ENCODE results near the gene KDM2B. TPM values are rescaled to one million over a fixed set of nuclear protein-coding genes. Genes with fewer than 3 reads are reported as not detected.
"Not testable (repeated sequence)": the region's sequence is repeated elsewhere in the genome, so short reads cannot be mapped to it uniquely, and the experiment has no call there.

The KDM2B gene
- total RNA-seq, 1 donor from 2014 or later = 61.1 TPM

DNA sequence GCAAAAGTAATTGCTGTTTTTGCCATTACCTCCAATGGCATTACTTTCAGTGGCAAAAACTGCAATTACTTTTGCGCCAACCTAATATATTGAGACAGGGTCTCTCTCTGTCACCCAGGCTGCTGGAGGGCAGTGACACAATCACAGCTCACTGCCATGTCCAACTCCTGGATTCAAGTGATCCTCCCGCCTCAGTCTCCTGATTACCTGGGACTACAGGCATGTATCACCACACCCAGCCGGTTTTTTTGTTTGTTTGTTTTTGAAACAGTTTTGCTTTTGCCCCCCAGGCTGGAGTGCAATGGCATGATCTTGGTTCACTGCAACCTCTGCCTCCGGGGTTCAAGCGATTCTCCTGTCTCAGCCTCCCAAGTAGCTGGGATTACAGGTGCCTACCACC, 15.7 kb upstream of the KDM2B start:
- Mint-ChIP-seq H3K27ac (no peak overlapping the region), H3K27me3 (ENCODE audit: low read depth) (no peaks in the 10 kb centered on the region), H3K36me3 (peaks cover 6% of the 10 kb centered on the region), H3K4me3 (no peak overlapping the region), H3K9me3 (no peaks in the 10 kb centered on the region), H3K4me1 (peaks cover 11% of the 10 kb centered on the region)
- no peak for DNase-seq (ENCODE audit: low spot score in 2 of 2, unreplicated experiment in 2 of 2)
- no peak for TF ChIP-seq CTCF (IDR thresholded peaks at IDR 0.05; ENCODE audit: unreplicated experiment)

DNA sequence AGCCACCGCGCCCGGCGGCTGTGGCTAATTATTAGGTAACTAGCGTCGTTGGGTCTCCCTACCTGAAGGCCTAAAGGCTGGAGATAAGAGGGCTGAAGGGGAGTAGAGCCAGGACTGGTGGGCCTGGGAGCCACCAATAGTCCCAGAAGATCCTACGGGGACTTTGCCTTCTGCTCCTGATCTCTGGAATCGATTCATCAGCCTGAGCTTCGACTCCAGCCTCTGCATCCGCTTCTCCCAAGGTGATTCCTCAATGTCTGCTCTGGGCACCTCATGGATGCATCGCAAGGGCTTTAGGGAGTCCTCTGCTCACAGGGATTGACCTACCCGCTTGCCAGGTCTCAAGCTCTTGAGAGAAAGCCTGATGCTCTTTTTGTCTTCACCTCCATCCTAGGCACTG, 14.7 kb upstream of the KDM2B start:
- Mint-ChIP-seq H3K36me3 (peaks cover 6% of the 10 kb centered on the region), H3K4me1 (peaks cover 14% of the 10 kb centered on the region), H3K9me3 (no peaks in the 10 kb centered on the region), H3K27ac (no peak overlapping the region), H3K4me3 (no peak overlapping the region), H3K27me3 (ENCODE audit: low read depth) (no peaks in the 10 kb centered on the region)
- DNase-seq (ENCODE audit: low spot score in 2 of 2, unreplicated experiment in 2 of 2) = no peak
- no peak for TF ChIP-seq CTCF (IDR thresholded peaks at IDR 0.05; ENCODE audit: unreplicated experiment)

GRCh38 chr12:121592320-121592719, 11.5 kb upstream of the KDM2B start:
- peaks cover 6% of the 10 kb centered on the region for H3K36me3 Mint-ChIP-seq
- H3K27ac Mint-ChIP-seq = peak overlapping the region; percentile 1
- no peak for DNase-seq (ENCODE audit: low spot score in 2 of 2, unreplicated experiment in 2 of 2)
- peaks cover 12% of the 10 kb centered on the region for H3K4me1 Mint-ChIP-seq
- no peaks in the 10 kb centered on the region for H3K27me3 Mint-ChIP-seq (ENCODE audit: low read depth)
- H3K9me3 Mint-ChIP-seq = no peaks in the 10 kb centered on the region
- no peak for TF ChIP-seq CTCF (IDR thresholded peaks at IDR 0.05; ENCODE audit: unreplicated experiment)
- no peak overlapping the region for H3K4me3 Mint-ChIP-seq

DNA sequence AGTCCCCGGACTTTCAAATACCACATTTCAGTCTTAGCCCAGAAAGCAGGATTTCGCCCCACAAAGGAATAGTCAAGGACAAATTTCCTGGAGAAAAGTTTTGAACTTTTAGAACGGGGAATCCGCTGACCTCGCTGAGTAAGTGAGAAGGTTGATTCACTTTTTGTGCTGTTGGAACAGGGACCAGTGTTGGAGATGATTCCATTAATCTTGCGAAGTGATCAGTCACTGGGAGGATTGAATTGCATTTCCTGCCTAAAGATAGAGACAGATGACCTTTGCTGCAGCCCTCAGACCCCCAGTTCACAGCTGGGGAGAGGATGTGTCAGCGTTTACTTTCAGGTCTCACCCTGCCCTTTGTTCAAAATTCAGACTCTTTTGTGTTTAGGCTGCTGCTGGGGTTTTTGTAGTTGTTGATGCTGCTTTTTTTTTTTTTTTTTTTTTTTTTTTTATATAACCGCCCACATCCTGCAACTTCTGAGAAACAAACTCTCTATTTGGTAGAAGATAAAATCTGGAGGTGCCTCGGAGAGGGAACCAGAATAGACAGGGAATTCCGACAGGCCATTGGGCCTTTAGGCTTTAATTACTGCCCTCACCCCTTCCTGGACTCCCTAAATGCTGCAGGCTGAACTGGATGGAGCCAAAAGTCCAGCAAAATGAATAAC, 9.8 kb upstream of the KDM2B start:
- TF ChIP-seq CTCF (IDR thresholded peaks at IDR 0.05; ENCODE audit: unreplicated experiment) = no peak
- DNase-seq (ENCODE audit: low spot score in 2 of 2, unreplicated experiment in 2 of 2) = no peak
- peaks cover 12% of the 10 kb centered on the region for H3K4me1 Mint-ChIP-seq
- H3K27me3 Mint-ChIP-seq (ENCODE audit: low read depth) = no peaks in the 10 kb centered on the region
- H3K4me3 Mint-ChIP-seq = peak overlapping the region; percentile 52
- peak overlapping the region; percentile 90 for H3K27ac Mint-ChIP-seq
- H3K9me3 Mint-ChIP-seq = no peaks in the 10 kb centered on the region
- H3K36me3 Mint-ChIP-seq = peaks cover 2% of the 10 kb centered on the region

GRCh38 chr12:121584885-121585284, 4.1 kb upstream of the KDM2B start:
- DNase-seq (ENCODE audit: low spot score in 2 of 2, unreplicated experiment in 2 of 2); H3K27ac Mint-ChIP-seq; H3K36me3 Mint-ChIP-seq; H3K9me3 Mint-ChIP-seq; H3K4me3 Mint-ChIP-seq; H3K27me3 Mint-ChIP-seq (ENCODE audit: low read depth): not testable (repeated sequence)
- peaks cover 23% of the 10 kb centered on the region for H3K4me1 Mint-ChIP-seq

- not testable (repeated sequence) for H3K27me3 Mint-ChIP-seq (ENCODE audit: low read depth); H3K36me3 Mint-ChIP-seq; DNase-seq (ENCODE audit: low spot score in 2 of 2, unreplicated experiment in 2 of 2); H3K4me3 Mint-ChIP-seq; H3K27ac Mint-ChIP-seq; H3K9me3 Mint-ChIP-seq
- peaks cover 25% of the 10 kb centered on the region for H3K4me1 Mint-ChIP-seq
These were observed 2.5 kb upstream of the KDM2B start for GRCh38 chr12:121583334-121583661.
